Naive thymus-derived CD4-positive, alpha-beta T cell (primary cell): ENCODE results near the gene EDN3. TPM values are rescaled to one million over a fixed set of nuclear protein-coding genes. Genes with fewer than 3 reads are reported as not detected.

ENCODE experiments used
- ATAC-seq: fragments of 150-1000 bp; cut with Tn5 transposase; 2 replicates; pipeline ENCODE4 v1.10.0; 2021; ENCODE audit warnings: mild to moderate bottlenecking, moderate library complexity
- CTCF ChIA-PET: fragments of 350-600 bp; sonication (Branson Sonifier 250); formaldehyde crosslinking; loops from one replicate; lab custom pipeline; 2021; ENCODE audit warnings: antibody characterized with exemption; lab: Charles Lee
- POLR2A ChIA-PET: fragments of 350-600 bp; sonication (Branson Sonifier 250); formaldehyde crosslinking; loops from one replicate; lab custom pipeline; 2021; ENCODE audit warnings: antibody characterized with exemption, inconsistent platforms; lab: Charles Lee
- DNase-seq, 9 donors: peaks; one replicate each; pipeline versions ENCODE4 v3.0.0 to v3.0.0-alpha.2; 2020 to 2022; ENCODE audit warnings: mixed read lengths in 1 of 9
- H3K27ac ChIP-seq: one replicate; pipeline ENCODE4 v1.7.0; 2013; ENCODE audit warnings: mild to moderate bottlenecking, low read depth, low read length, moderate library complexity
- H3K27me3 ChIP-seq, 2 donors: one replicate each; pipeline ENCODE4 v1.7.0; 2013; ENCODE audit warnings: low read length in 2 of 2, mild to moderate bottlenecking in 2 of 2, moderate library complexity in 2 of 2; ENCODE audit not compliant: control insufficient read depth in 2 of 2, insufficient read depth in 2 of 2
- H3K36me3 ChIP-seq, 3 experiments: 1 replicate in 2 of 3; 2 replicates in 1 of 3; pipeline ENCODE4 v1.7.0; 2013; ENCODE audit warnings: low read length in 3 of 3, mild to moderate bottlenecking in 3 of 3, moderate library complexity in 1 of 3; ENCODE audit not compliant: insufficient read depth in 3 of 3, control insufficient read depth in 2 of 3
- H3K4me1 ChIP-seq, 2 donors: one replicate each; pipeline ENCODE4 v1.7.0; 2013; ENCODE audit warnings: low read length in 2 of 2, mild to moderate bottlenecking in 2 of 2, moderate library complexity in 1 of 2; ENCODE audit not compliant: control insufficient read depth in 2 of 2, insufficient read depth in 2 of 2
- H3K4me3 ChIP-seq: 2 replicates; pipeline ENCODE4 v1.7.0; 2013; ENCODE audit warnings: mild to moderate bottlenecking, low read length
- H3K9me3 ChIP-seq, 3 experiments: 1 replicate in 2 of 3; 2 replicates in 1 of 3; pipeline ENCODE4 v1.7.0; 2013; ENCODE audit warnings: low read length in 3 of 3; ENCODE audit not compliant: control insufficient read depth in 2 of 3
- H3K27ac Mint-ChIP-seq, 9 donors: one replicate each; pipeline ENCODE4 v1.8.0; 2020 to 2022; ENCODE audit warnings: mixed read lengths in 9 of 9, mild to moderate bottlenecking in 8 of 9, moderate library complexity in 5 of 9, inconsistent platforms in 2 of 9
- H3K27me3 Mint-ChIP-seq, 5 donors: one replicate each; pipeline ENCODE4 v1.8.0; 2021 to 2022; ENCODE audit warnings: mixed read lengths in 5 of 5, mild to moderate bottlenecking in 1 of 5
- H3K36me3 Mint-ChIP-seq, 5 donors: one replicate each; pipeline ENCODE4 v1.8.0; 2020 to 2022; ENCODE audit warnings: mixed read lengths in 5 of 5, mild to moderate bottlenecking in 3 of 5, inconsistent platforms in 1 of 5
- H3K4me1 Mint-ChIP-seq, 7 donors: one replicate each; pipeline ENCODE4 v1.8.0; 2020 to 2022; ENCODE audit warnings: mixed read lengths in 7 of 7, mild to moderate bottlenecking in 3 of 7, inconsistent platforms in 1 of 7
- H3K4me3 Mint-ChIP-seq, 10 donors: one replicate each; pipeline ENCODE4 v1.8.0; 2020 to 2022; ENCODE audit warnings: mild to moderate bottlenecking in 10 of 10, mixed read lengths in 10 of 10, moderate library complexity in 6 of 10, inconsistent platforms in 2 of 10
- H3K9me3 Mint-ChIP-seq, 11 donors: one replicate each; pipeline ENCODE4 v1.8.0; 2020 to 2022; ENCODE audit warnings: mixed read lengths in 11 of 11, mild to moderate bottlenecking in 4 of 11, inconsistent platforms in 1 of 11, moderate library complexity in 1 of 11
- intact Hi-C, 2 donors: fragments of 100-400 bp; cut with micrococcal nuclease; formaldehyde crosslinking; loops; one replicate each; pipeline ENCODE4 v1.15.1; 2023
- polyA plus RNA-seq, 2 donors: library from polyadenylated mRNA; unstranded; fragments of 300-500 nt; fragmentation: Illumina TruSeq; gene quantifications; one replicate each; pipeline ENCODE4 v1.2.3, GENCODE V29; 2021
- total RNA-seq, 6 experiments: library from RNA in 5 of 6; stranded (reverse) in 5 of 6; gene quantifications; 1 replicate in 5 of 6; 2 replicates in 1 of 6; pipeline ENCODE4 v1.2.3 and lab custom pipeline; 2021 to 2026

Gene EDN3
- total and polyA plus RNA-seq, 7 experiments from 2014 or later, result 0.13 to 0.56 (median 0.40) TPM; not detected in 3

DNA sequence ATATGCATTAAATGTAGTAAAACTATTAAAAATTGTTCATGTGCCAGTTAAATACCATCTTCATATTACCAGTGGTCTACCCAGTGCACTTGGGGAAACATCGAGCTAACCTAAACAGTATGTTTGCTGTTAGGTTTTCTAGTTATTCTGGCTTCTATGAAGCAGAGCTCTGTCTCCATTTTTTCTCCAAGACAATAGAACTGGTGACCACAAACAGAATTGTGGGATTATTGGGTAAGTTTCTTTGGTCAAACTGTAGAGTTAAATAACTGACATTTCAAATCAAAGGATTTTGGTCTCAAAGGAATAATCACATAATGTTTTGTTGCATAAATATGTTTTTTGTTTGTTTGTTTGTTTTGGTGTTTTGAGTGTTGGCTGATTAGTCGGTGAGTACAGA lies 40.5 kb upstream of the EDN3 start:
- peaks cover 18 to 39% (median 37%) of the 10 kb centered on the region in 7 donors for H3K4me1 Mint-ChIP-seq
- no peak overlapping the region for H3K4me3 Mint-ChIP-seq
- H3K36me3 Mint-ChIP-seq, result peaks cover 0 to 11% (median 6%) of the 10 kb centered on the region in 5 donors
- POLR2A ChIA-PET, result interaction anchor here (1.1 kb wide), 1 partner anchor 18 kb away, joined by 4 read pairs; no protein-coding TSS in a partner anchor
- Histone ChIP-seq H3K27ac (no peak overlapping the region), H3K36me3 (no peaks in the 10 kb centered on the region), H3K9me3 (no peaks in the 10 kb centered on the region), H3K4me3 (no peak overlapping the region), H3K4me1 (peaks cover 13 to 16% of the 10 kb centered on the region in 2 donors), H3K27me3 (no peaks in the 10 kb centered on the region)
- ATAC-seq, result no peak
- intact Hi-C loops, result loop anchor here in 1 of 2 donors (10.0 kb wide), 1 partner anchor 605 kb away; the partner anchor contains the start of gene STX16
- H3K27ac Mint-ChIP-seq, result no peak overlapping the region
- peaks cover 0 to 43% (median 0%) of the 10 kb centered on the region in 5 donors for H3K27me3 Mint-ChIP-seq
- CTCF ChIA-PET, result interaction anchor here (1.2 kb wide), 1 partner anchor 10 kb away, joined by 4 read pairs; no protein-coding TSS in a partner anchor
- no peaks in the 10 kb centered on the region for H3K9me3 Mint-ChIP-seq
- DNase-seq, result no peak

DNA sequence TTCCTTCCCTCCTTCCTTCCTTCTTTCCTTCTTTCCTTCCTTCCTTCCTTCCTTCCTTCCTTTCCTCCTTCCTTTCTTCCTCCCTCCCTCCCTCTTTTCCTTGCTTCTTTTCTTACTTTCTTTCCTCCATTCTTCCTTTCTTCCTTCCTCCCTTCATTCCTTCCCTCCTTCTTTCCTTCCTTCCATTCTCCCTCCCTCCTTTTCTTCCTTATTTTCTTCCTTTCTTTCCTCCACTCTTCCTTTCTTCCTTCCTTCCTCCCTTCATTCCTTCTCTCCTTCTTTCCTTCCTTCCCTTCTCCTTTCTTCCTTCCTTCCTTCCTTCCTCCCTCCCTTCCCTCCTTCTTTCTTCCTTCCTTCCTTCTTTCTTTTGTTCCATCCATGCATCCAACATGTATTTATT lies 35.1 kb upstream of the EDN3 start:
- Mint-ChIP-seq H3K36me3 (no peaks in the 10 kb centered on the region), H3K9me3 (no peaks in the 10 kb centered on the region), H3K4me3 (no peak overlapping the region), H3K4me1 (peaks cover 0 to 17% (median 8%) of the 10 kb centered on the region in 7 donors), H3K27me3 (peaks cover 0 to 84% (median 19%) of the 10 kb centered on the region in 5 donors), H3K27ac (no peak overlapping the region)
- Histone ChIP-seq H3K9me3 (no peaks in the 10 kb centered on the region), H3K4me1 (no peaks in the 10 kb centered on the region), H3K4me3 (no peak overlapping the region), H3K27me3 (no peaks in the 10 kb centered on the region), H3K27ac (no peak overlapping the region), H3K36me3 (no peaks in the 10 kb centered on the region)
- ATAC-seq (no peak), DNase-seq (no peak)
- ChIA-PET CTCF (no interaction called here), POLR2A (no interaction called here)
- intact Hi-C loops, result no loop called here

- ATAC-seq (no peak), DNase-seq (no peak)
- Histone ChIP-seq H3K27ac (no peak overlapping the region), H3K9me3 (no peaks in the 10 kb centered on the region), H3K27me3 (no peaks in the 10 kb centered on the region), H3K4me3 (no peak overlapping the region), H3K4me1 (peaks cover 4 to 8% of the 10 kb centered on the region in 2 donors), H3K36me3 (no peaks in the 10 kb centered on the region)
- ChIA-PET POLR2A (interaction anchor here (1.1 kb wide), 1 partner anchor 11 kb away, joined by 3 read pairs; no protein-coding TSS in a partner anchor), CTCF (no interaction called here)
- intact Hi-C loops, result no loop called here
- H3K36me3 Mint-ChIP-seq, result no peaks in the 10 kb centered on the region
- peaks cover 7 to 25% (median 14%) of the 10 kb centered on the region in 7 donors for H3K4me1 Mint-ChIP-seq
- H3K27ac Mint-ChIP-seq, result peak overlapping the region in 1 of 9 donors; percentile 34
- H3K4me3 Mint-ChIP-seq, result no peak overlapping the region
- H3K9me3 Mint-ChIP-seq, result no peaks in the 10 kb centered on the region
- peaks cover 0 to 59% (median 23%) of the 10 kb centered on the region in 5 donors for H3K27me3 Mint-ChIP-seq
These were observed 31.5 kb upstream of the EDN3 start for GRCh38 chr20:59268870-59269269.

DNA sequence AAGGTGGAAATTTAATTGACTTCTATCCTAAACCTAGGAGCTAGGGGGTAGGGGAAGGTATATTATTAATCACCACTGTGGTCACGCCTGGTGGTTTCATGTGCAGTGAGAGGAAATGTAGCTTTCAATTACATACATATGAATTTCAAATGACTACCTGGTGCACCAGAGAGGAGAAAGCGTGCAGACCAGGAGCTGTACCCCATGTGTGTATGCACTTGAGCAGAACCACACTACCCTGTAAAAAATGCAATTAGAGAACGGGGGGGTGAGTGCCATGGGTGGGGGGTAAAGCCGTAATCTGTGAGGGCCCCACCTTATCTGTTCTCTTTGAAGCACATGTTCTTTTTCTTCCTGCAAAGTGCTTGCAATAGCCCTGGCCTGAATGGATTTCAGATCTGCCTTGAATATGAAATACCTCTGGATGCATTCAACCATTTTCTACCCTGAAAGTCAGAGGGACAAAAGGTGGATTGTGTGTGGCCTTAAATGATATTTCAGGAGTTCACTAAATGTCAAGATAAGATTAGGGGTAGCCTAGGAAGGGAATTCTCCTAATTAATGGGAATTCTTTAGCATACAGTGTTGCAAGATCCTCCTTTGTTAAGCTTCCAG lies 30.9 kb upstream of the EDN3 start:
- Mint-ChIP-seq H3K9me3 (no peaks in the 10 kb centered on the region), H3K4me3 (no peak overlapping the region), H3K27ac (no peak overlapping the region), H3K36me3 (no peaks in the 10 kb centered on the region), H3K4me1 (peaks cover 14 to 31% (median 21%) of the 10 kb centered on the region in 7 donors), H3K27me3 (peaks cover 0 to 55% (median 23%) of the 10 kb centered on the region in 5 donors)
- H3K36me3 ChIP-seq, result no peaks in the 10 kb centered on the region
- no peaks in the 10 kb centered on the region for H3K27me3 ChIP-seq
- no peak overlapping the region for H3K4me3 ChIP-seq
- intact Hi-C loops, result no loop called here
- peaks cover 7 to 14% of the 10 kb centered on the region in 2 donors for H3K4me1 ChIP-seq
- ChIA-PET POLR2A (interaction anchor here (0.7 to 1.1 kb wide), 2 partner anchors 10 to 155 kb away, joined by 3 to 5 read pairs; no protein-coding TSS in a partner anchor), CTCF (no interaction called here)
- H3K27ac ChIP-seq, result no peak overlapping the region
- ATAC-seq (no peak), DNase-seq (no peak)
- no peaks in the 10 kb centered on the region for H3K9me3 ChIP-seq

- H3K9me3 Mint-ChIP-seq, result no peaks in the 10 kb centered on the region
These were observed 30.0 kb upstream of the EDN3 start for GRCh38 chr20:59270380-59270779.

DNA sequence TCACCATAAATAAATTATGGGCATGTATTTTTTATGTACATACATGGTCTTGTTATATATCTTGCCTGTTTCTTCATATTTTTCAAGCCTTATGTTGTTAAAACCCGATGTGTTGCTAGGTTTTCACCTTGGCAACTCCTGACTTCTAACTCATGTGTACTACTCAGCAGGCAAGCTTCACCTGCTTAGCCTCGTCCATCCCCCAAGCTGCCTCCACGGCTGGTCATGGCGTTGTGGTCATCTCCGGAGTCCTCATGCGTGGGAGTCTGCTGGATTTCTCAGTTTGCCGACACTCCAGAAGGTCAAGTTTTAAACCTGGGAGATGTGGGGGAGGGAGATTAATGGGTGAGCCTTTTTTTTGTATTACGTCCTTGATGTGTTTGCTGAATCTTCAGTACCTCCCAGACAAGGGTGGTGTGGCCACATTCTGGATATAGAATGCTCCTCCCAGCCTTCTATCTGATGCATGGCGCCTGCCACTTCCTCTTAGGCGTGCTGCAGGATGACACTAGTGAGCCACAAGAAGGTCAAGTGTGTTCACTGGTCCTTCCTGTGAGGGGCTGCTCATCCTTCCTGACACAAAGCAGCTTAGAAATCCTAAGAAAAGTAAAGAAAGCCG lies 26.6 kb upstream of the EDN3 start:
- H3K4me3 ChIP-seq, result no peak overlapping the region
- H3K9me3 ChIP-seq, result no peaks in the 10 kb centered on the region
- H3K9me3 Mint-ChIP-seq, result no peaks in the 10 kb centered on the region
- no peaks in the 10 kb centered on the region for H3K36me3 Mint-ChIP-seq
- no peak overlapping the region for H3K27ac ChIP-seq
- intact Hi-C loops, result no loop called here
- no peaks in the 10 kb centered on the region for H3K27me3 ChIP-seq
- POLR2A ChIA-PET, result no interaction called here
- H3K4me1 ChIP-seq, result peaks cover 7 to 14% of the 10 kb centered on the region in 2 donors
- H3K4me1 Mint-ChIP-seq, result peaks cover 15 to 32% (median 23%) of the 10 kb centered on the region in 7 donors
- no peaks in the 10 kb centered on the region for H3K36me3 ChIP-seq
- H3K27me3 Mint-ChIP-seq, result peaks cover 0 to 29% (median 8%) of the 10 kb centered on the region in 5 donors
- CTCF ChIA-PET, result interaction anchor here (0.6 kb wide), 1 partner anchor 138 kb away, joined by 7 read pairs; no protein-coding TSS in a partner anchor
- DNase-seq, result no peak
- ATAC-seq, result peak; percentile 47
- H3K27ac Mint-ChIP-seq, result peak overlapping the region in 3 of 9 donors; percentile 21 to 46 (median 44)
- H3K4me3 Mint-ChIP-seq, result peak overlapping the region in 3 of 10 donors; percentile 9 to 44 (median 33)

More at GRCh38 chr20:59270380-59270779, 30.0 kb upstream of the EDN3 start:
- Histone ChIP-seq H3K4me3 (no peak overlapping the region), H3K4me1 (peaks cover 7 to 14% of the 10 kb centered on the region in 2 donors), H3K36me3 (no peaks in the 10 kb centered on the region), H3K9me3 (no peaks in the 10 kb centered on the region), H3K27ac (no peak overlapping the region), H3K27me3 (no peaks in the 10 kb centered on the region)
- ChIA-PET POLR2A (interaction anchor here (0.6 kb wide), 1 partner anchor 13 kb away, joined by 3 read pairs; no protein-coding TSS in a partner anchor), CTCF (no interaction called here)
- H3K27ac Mint-ChIP-seq, result no peak overlapping the region
- ATAC-seq (no peak), DNase-seq (no peak)
- no peaks in the 10 kb centered on the region for H3K36me3 Mint-ChIP-seq
- H3K27me3 Mint-ChIP-seq, result peaks cover 0 to 47% (median 23%) of the 10 kb centered on the region in 5 donors
- no peak overlapping the region for H3K4me3 Mint-ChIP-seq
- intact Hi-C loops, result no loop called here
- peaks cover 15 to 32% (median 20%) of the 10 kb centered on the region in 7 donors for H3K4me1 Mint-ChIP-seq
